Activated effector memory CD4-positive, alpha-beta T cell treated with anti-CD3 and anti-CD28 coated beads, Interleukin-2, amount 50 U/mL, for 16 hours (primary cell): Measurements from ENCODE around the gene MAVS.

Experiments
- DNase-seq: peaks from one replicate; pipeline ENCODE4 v3.0.0-alpha.2; 2020

MAVS gene

GRCh38 chr20:3846740-3847428 lies at the start of gene MAVS:
TSS of gene MAVS (plus strand) at chr20:3846834. CDS start at chr20:3854625, 7,791 bp downstream.
- peak; percentile 95 for DNase-seq

- DNase-seq = no peak
These were observed 49.4 kb upstream of the MAVS start for GRCh38 chr20:3797226-3797545.

- peak; percentile 82 for DNase-seq
These were observed 48.9 kb upstream of the MAVS start for GRCh38 chr20:3797592-3798372.

GRCh38 chr20:3798373-3798768 lies 48.3 kb upstream of the MAVS start:
- DNase-seq = no peak

- no peak for DNase-seq
These were observed 47.8 kb upstream of the MAVS start for GRCh38 chr20:3798908-3799248.

- no peak for DNase-seq
These were observed 46.3 kb upstream of the MAVS start for GRCh38 chr20:3800256-3800877.

- no peak for DNase-seq
These were observed 45.8 kb upstream of the MAVS start for GRCh38 chr20:3800878-3801260.

- DNase-seq = no peak
These were observed 45.3 kb upstream of the MAVS start for GRCh38 chr20:3801299-3801698.

GRCh38 chr20:3801846-3802245 lies 44.8 kb upstream of the MAVS start:
- no peak for DNase-seq

- no peak for DNase-seq
These were observed 44.0 kb upstream of the MAVS start for GRCh38 chr20:3802524-3803239.

- no peak for DNase-seq
These were observed 43.3 kb upstream of the MAVS start for GRCh38 chr20:3803289-3803688.

GRCh38 chr20:3803854-3804253 lies 42.8 kb upstream of the MAVS start:
- no peak for DNase-seq

- DNase-seq = no peak
These were observed 42.3 kb upstream of the MAVS start for GRCh38 chr20:3804254-3804751.

- no peak for DNase-seq
These were observed 41.9 kb upstream of the MAVS start for GRCh38 chr20:3804781-3805180.

- DNase-seq = no peak
These were observed 38.1 kb upstream of the MAVS start for GRCh38 chr20:3808544-3808943.

GRCh38 chr20:3811467-3812258 lies 35.0 kb upstream of the MAVS start:
- peak; percentile 97 for DNase-seq

GRCh38 chr20:3812259-3812681 lies 34.4 kb upstream of the MAVS start:
- no peak for DNase-seq

GRCh38 chr20:3812975-3813847 lies 33.4 kb upstream of the MAVS start:
- DNase-seq = no peak

- peak; percentile 73 for DNase-seq
These were observed 32.6 kb upstream of the MAVS start for GRCh38 chr20:3813848-3814581.

- no peak for DNase-seq
These were observed 31.6 kb upstream of the MAVS start for GRCh38 chr20:3814928-3815495.
